ENCODE measurements around the gene DCBLD2. TPM values are rescaled to one million over a fixed set of nuclear protein-coding genes. Genes with fewer than 3 reads are reported as not detected.
"Not testable (repeated sequence)": the region's sequence is repeated elsewhere in the genome, so short reads cannot be mapped to it uniquely, and the experiment has no call there.

The DCBLD2 gene
- total RNA-seq, 1 experiment from 2014 or later, result 91.7 TPM

- no peak for DNase-seq (ENCODE audit: low read depth, low spot score)
- in situ Hi-C loops (cut with HindIII; ENCODE audit: low pct_unique_long_range_greater_than_20kb, low sequenced_read_pairs), result no loop called here
Measured at GRCh38 chr3:98900265-98901118, 1.0 kb downstream of the DCBLD2 start.

DNA sequence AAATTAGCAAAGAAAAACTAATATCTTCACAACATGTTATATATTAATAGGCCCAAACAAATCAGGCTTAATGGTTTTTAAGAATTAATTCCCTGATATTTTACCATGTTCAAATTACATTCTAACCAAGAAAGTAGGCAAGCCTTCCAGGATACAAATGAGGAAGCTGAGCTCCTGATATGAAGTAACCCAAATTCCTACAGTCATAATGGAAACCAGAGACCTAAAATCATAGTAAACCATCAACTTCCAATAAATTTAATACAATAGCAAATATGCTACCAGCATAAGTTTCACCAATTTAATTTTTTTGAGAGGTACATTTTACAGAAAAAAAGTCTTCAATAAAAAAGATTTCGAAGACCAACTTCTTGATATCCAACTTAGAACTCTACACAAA lies 3.8 kb downstream of the DCBLD2 start:
- in situ Hi-C loops (cut with HindIII; ENCODE audit: low pct_unique_long_range_greater_than_20kb, low sequenced_read_pairs), result no loop called here

DNA sequence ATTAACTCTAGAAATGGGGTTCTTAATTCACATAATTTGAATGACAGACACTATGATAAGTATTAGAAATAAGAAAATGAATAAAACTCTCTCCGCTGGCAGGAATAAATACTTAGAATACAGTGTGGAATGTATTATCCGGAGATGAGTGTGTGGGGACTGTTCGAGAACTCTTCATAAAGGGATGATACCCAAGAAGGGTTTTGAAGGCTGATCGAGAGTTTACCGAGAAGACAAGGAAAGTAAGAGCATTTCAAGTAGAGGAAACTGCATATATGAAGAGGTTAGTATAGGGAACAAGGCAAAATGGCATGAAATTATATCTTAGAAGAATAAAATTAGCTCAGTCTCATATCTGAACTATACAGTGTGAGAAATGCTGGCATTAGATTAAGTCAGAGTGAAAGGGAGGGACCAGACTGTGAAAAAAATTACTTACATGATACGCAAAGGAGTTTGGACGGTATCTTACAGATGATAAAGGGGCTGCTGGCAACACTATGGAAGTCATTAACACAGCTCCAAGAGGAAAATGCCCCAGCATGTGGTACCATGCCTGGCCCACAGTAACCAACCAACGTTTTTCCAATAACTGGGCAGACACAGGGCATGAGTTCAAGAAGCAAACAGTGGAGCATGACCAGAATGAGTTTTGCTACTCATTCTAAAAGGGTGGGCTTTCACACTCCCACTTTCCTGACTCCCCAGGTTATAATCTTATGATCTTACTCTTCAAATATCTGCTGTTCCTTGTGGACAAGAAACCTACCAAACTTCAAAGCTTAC lies 6.5 kb downstream of the DCBLD2 start:
- in situ Hi-C loops (cut with HindIII; ENCODE audit: low pct_unique_long_range_greater_than_20kb, low sequenced_read_pairs), result no loop called here
- DNase-seq (ENCODE audit: low read depth, low spot score), result no peak

More for the DNA sequence above, 3.8 kb downstream of the DCBLD2 start:
- DNase-seq (ENCODE audit: low read depth, low spot score), result no peak

- no peak for DNase-seq (ENCODE audit: low read depth, low spot score)
Measured at GRCh38 chr3:98893740-98894139, 7.8 kb downstream of the DCBLD2 start.

DNA sequence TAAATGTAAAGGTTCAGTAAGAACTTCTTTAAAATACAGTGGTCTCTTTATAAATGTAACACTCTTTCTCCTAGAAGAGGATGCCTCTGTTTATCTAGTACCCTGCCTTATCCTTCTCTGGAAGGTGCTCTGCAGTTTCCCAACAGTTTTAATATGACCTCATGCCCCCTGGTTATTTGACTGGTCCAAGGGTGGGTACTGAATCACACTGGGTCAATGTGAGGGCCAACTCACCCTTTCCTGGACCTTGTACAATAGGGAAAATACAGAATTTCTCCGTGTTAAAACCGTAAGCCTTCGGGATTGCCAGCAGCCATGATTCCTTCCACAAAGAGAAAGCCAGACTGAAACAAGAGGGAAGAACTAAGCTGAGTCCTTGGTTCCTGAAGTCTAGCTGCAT lies 9.2 kb downstream of the DCBLD2 start:
- in situ Hi-C loops (cut with HindIII; ENCODE audit: low pct_unique_long_range_greater_than_20kb, low sequenced_read_pairs), result no loop called here
- no peak for DNase-seq (ENCODE audit: low read depth, low spot score)

More at GRCh38 chr3:98893740-98894139, 7.8 kb downstream of the DCBLD2 start:
- in situ Hi-C loops (cut with HindIII; ENCODE audit: low pct_unique_long_range_greater_than_20kb, low sequenced_read_pairs), result no loop called here

DNA sequence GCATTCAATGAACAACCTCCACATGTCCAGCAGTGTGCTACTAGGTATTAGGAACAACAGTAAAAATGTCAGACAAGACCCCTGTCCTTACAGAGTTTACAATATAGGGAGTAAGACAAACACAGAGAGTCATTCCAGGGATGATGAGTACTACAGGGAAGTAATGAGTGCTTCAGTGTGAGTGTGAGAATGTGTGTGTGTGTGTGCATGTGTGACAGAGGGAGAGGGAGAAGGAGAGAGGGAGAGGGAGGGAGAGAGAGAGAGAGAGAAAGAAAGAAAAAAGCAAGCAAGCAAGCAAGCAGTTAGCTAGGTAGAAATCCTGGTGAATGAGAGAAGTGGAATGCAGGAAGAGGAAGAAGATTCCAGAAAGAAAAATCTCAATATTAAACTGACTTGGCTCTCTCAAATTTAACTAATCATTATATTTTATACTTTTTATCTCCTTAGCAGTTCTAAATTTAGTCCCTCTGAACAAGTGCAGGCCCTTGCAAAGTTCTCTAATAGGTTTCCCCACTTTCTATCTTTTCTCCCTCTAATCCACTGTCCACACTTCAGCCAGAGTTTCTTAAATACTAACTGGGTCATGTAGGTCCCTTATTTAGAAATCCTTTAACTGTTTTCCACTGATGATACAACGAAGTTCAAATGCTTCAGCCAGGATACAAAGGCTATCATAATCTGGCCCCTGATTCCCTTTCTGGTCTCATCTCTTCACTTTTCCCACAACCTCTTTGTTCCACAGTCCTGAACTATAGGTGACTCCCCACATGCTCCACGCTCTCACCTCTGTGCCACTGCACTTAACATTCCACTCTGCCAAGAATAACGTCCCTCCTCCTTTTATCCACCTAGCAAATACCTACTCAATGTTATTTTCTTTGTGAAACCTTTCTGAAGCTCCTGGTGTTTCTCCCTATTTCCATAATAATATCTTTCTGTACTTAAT lies 10.3 kb downstream of the DCBLD2 start:
- no peak for DNase-seq (ENCODE audit: low read depth, low spot score)
- in situ Hi-C loops (cut with HindIII; ENCODE audit: low pct_unique_long_range_greater_than_20kb, low sequenced_read_pairs), result no loop called here

DNA sequence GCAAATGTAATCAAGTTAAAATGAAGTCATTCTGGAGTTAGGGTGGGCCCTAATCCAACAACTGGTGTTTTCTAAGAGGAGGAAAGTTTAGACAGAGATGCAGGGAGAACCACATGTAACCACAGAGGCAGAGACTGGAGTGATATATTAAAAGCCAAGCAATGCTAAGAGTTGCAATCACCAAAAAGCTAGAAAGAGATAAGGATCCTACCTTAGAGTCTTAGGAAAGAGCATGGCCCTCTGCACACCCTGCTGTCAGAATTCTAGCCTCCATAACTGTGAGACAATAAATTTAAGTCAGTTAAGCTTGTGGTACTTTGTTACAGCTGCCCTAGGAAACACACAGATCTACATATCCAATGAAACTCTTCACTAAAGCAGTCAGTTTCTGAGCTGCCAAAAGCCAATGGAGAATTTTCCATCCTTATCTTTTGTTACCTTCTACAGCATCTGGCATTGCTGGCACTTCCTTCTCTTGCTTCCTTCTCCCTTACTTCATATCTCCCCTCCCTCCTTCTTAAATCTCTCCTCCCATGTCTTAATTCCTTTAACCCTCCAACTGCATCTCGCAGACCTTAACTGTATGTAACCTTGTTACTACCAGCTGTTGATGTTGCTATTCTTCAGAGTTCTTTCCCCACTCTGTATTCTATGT lies 11.2 kb downstream of the DCBLD2 start:
- in situ Hi-C loops (cut with HindIII; ENCODE audit: low pct_unique_long_range_greater_than_20kb, low sequenced_read_pairs), result no loop called here

DNA sequence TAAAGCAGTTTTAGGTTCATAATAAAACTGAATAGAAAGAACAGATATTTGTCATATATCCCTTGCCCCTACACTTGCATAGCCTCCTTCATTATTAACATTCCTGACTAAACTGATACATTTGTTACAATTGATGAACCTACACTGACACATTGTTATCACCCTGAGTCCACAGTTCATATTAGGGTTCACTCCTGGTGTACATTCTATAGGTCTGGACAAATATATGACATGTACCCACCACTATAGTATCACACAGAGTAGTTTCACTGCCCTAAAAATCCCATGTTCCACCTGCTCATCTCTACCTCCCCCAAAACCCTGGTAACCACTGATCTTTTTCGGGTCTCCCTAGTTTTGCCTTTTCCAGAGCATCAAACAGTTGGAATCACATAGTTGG lies 13.8 kb downstream of the DCBLD2 start:
- in situ Hi-C loops (cut with HindIII; ENCODE audit: low pct_unique_long_range_greater_than_20kb, low sequenced_read_pairs), result no loop called here
- DNase-seq (ENCODE audit: low read depth, low spot score), result no peak

More for the DNA sequence above, 11.2 kb downstream of the DCBLD2 start:
- no peak for DNase-seq (ENCODE audit: low read depth, low spot score)

DNA sequence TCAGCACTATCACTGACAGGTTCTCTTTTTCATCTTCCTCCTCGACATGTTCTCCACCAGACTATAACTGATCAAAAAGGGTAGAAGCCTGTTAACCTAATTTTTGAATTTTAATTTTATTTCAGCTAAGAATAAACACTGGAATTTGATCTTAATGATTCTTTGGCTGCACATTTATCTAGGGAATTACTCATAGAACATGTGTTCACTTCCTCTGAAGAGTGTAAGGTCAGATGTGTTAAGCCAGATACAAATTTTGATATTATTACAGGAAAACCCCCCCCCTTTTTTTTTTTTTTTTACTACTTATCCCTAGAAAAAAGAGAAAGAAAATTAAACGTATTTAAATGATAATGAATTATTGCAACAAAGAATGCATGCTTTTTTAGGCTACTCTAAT lies 15.0 kb downstream of the DCBLD2 start:
- no peak for DNase-seq (ENCODE audit: low read depth, low spot score)
- in situ Hi-C loops (cut with HindIII; ENCODE audit: low pct_unique_long_range_greater_than_20kb, low sequenced_read_pairs), result no loop called here

GRCh38 chr3:98885851-98886250 lies 15.6 kb downstream of the DCBLD2 start:
- DNase-seq (ENCODE audit: low read depth, low spot score), result no peak
- in situ Hi-C loops (cut with HindIII; ENCODE audit: low pct_unique_long_range_greater_than_20kb, low sequenced_read_pairs), result no loop called here

DNA sequence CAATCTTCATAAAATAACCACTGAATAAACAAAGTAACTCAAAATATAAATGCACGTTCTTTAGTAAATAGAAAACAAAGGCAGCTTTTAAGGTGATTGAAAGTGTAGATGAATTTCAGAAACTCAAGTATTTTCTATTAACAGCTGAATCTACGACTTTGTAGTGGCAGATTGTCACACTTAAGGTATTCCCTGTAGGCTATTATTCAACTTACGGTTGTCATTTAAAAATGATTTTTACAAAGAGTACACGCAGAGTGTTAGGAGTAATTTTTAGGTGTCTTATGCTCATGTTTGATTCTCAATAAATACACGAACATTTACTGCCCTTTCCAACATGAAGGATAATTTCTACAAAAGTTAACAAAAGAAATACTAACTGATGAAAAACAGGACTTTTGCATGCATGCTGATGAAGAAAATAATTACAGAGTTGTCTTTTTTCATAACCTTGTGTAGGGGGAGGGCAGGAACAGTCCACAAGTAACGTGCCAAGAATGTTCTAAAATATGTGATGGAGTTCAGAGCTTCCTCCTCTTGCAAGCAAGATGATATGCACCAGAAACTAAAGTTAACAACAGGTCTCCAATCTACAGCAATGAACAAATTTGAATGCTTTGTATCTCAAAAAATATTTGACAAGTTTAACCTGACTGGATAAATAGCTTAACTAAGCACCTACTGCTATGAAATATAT lies 16.7 kb downstream of the DCBLD2 start:
- DNase-seq (ENCODE audit: low read depth, low spot score), result no peak
- in situ Hi-C loops (cut with HindIII; ENCODE audit: low pct_unique_long_range_greater_than_20kb, low sequenced_read_pairs), result no loop called here

DNA sequence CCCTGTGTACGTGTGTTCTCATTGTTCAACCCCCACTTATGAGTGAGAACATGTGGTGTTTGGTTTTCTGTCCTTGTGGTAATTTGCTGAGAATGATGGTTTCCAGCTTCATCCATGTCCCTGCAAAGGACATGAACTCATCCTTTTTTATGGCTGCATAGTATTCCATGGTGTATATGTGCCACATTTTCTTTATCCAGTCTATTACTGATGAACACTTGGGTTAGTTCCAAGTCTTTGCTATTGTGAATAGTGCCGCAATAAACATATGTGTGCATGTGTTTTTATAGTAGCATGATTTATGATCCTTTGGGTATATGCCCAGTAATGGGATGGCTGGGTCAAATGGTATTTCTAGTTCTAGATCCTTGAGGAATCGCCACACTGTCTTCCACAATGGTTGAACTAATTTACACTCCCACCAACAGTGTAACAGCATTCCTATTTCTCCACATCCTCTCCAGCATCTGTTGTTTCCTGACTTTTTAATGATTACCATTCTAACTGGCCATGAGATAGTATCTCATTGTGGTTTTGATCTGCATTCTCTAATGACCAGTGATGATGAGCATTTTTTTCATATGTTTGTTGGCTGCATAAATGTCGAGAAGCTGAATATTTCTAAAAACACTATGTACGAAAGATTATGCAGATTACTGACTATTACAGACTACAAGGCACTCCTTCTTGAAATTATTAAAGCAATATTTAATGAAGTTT lies 18.7 kb downstream of the DCBLD2 start:
- DNase-seq (ENCODE audit: low read depth, low spot score); in situ Hi-C loops (cut with HindIII; ENCODE audit: low pct_unique_long_range_greater_than_20kb, low sequenced_read_pairs): not testable (repeated sequence)

DNA sequence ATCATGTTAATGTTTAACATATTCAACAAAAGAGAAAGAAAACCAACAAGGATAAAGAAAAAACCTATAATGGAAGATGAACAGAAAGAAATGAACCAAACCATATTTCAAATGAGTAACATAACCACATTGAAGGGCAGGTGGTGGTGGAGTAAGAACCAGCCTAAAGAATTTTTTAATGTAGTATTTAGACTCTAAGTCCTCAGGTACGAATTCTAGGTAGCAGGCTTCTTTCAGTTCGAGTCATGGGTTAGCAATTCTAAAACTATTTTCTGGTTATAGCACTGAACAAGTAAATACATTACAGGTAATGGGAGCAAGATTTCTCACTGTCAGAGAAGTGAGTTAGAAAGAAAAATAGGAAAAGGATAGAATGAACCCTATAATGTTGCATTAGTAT lies 24.4 kb downstream of the DCBLD2 start:
- no peak for DNase-seq (ENCODE audit: low read depth, low spot score)
- in situ Hi-C loops (cut with HindIII; ENCODE audit: low pct_unique_long_range_greater_than_20kb, low sequenced_read_pairs), result no loop called here

- in situ Hi-C loops (cut with HindIII; ENCODE audit: low pct_unique_long_range_greater_than_20kb, low sequenced_read_pairs), result no loop called here
- DNase-seq (ENCODE audit: low read depth, low spot score), result no peak
Measured at GRCh38 chr3:98875535-98875934, 26.0 kb downstream of the DCBLD2 start.

DNA sequence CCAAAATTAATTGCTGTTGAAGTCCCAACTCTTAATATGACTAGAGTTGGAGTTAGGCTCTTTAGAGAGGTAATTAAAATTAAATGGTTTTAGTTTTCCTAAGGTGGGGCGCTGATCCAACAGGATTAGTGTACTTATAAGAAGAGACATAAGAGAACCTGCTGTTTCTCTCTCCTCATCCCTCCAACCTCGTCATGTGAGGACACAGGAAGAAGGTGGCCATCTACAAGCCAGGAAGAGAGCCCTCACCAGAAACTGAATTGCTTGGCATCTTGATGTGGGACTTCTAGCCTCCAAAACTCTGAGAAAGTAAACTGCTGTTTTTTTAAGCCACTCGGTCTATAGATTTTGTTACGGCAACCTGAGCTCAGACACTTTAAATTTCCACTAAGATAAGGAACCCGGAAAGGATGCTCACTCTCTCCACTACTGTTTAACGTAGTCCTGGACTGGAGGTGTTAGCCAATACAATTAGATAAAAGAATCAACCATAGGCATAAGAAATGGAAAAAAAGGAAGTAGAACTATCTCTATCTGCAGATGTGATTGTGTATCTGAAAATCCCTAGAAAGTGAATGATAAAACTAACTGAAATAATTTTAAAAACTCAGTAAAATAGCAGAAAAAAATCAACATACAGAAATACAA lies 26.8 kb downstream of the DCBLD2 start:
- in situ Hi-C loops (cut with HindIII; ENCODE audit: low pct_unique_long_range_greater_than_20kb, low sequenced_read_pairs), result no loop called here

DNA sequence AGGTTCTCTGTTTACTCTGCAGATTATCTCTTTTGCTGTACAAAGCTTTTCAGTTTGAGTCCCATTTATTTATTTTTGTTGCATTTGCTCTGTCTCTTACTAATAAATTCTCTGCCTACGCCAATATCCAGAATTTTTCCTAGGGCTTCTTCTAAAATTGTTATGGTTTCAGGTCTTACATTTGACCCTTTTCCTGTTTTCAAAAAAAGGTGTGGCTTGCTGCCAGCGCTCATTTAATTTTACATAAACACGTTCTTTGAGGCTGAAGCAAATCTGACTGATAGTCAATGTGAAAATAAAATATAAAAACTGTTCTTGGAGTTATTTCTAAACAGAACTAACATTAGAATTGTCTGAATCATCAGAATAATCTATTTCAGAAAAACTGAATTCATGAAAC lies 32.1 kb downstream of the DCBLD2 start:
- in situ Hi-C loops (cut with HindIII; ENCODE audit: low pct_unique_long_range_greater_than_20kb, low sequenced_read_pairs), result no loop called here
- no peak for DNase-seq (ENCODE audit: low read depth, low spot score)

More for the DNA sequence above, 26.8 kb downstream of the DCBLD2 start:
- DNase-seq (ENCODE audit: low read depth, low spot score), result no peak

All from SK-MEL-5 (cell line).